NCI-H460 (cell line): Measurements from ENCODE around the gene NTSR2. TPM values are rescaled to one million over a fixed set of nuclear protein-coding genes. Genes with fewer than 3 reads are reported as not detected.

Experiments
- DNase-seq: peaks from one replicate; pipeline ENCODE4 v3.0.0-alpha.2; 2016; ENCODE audit warnings: low read depth; ENCODE audit errors: extremely low read depth
- polyA plus RNA-seq: library from polyadenylated mRNA; depleted of rRNA; stranded (reverse); fragments of >200 nt; gene quantifications from 2 replicates; pipeline ENCODE4 v1.2.3, GENCODE V29; 2014; cell fraction: nucleus; rRNA removed
- total RNA-seq: library from RNA; depleted of rRNA; stranded (reverse); fragments of >200 nt; shearing (Covaris generic); gene quantifications from 2 replicates; pipeline ENCODE4 v1.2.3, GENCODE V29; 2014; rRNA removed

The NTSR2 gene
- total RNA-seq = not detected in 2 replicates
- not detected in 2 replicates for polyA plus RNA-seq

GRCh38 chr2:11669454-11670291, at the start of gene NTSR2:
NTSR2 (minus strand) TSS chr2:11670195; CDS start chr2:11670129, 66 bp downstream.
- DNase-seq = peak; percentile 68

GRCh38 chr2:11719230-11719977, 49.4 kb upstream of the NTSR2 start:
- no peak for DNase-seq

GRCh38 chr2:11718606-11719005, 48.6 kb upstream of the NTSR2 start:
- DNase-seq = no peak

- no peak for DNase-seq
Observed at GRCh38 chr2:11717623-11718022, 47.6 kb upstream of the NTSR2 start.

- no peak for DNase-seq
Observed at GRCh38 chr2:11716689-11717321, 46.8 kb upstream of the NTSR2 start.

GRCh38 chr2:11715987-11716652, 46.1 kb upstream of the NTSR2 start:
- no peak for DNase-seq

- no peak for DNase-seq
Observed at GRCh38 chr2:11713815-11714214, 43.8 kb upstream of the NTSR2 start.

GRCh38 chr2:11712866-11713265, 42.9 kb upstream of the NTSR2 start:
- no peak for DNase-seq

- no peak for DNase-seq
Observed at GRCh38 chr2:11711751-11712150, 41.8 kb upstream of the NTSR2 start.

- DNase-seq = no peak
Observed at GRCh38 chr2:11711354-11711716, 41.3 kb upstream of the NTSR2 start.

- DNase-seq = no peak
Observed at GRCh38 chr2:11710632-11711353, 40.8 kb upstream of the NTSR2 start.

- DNase-seq = no peak
Observed at GRCh38 chr2:11710210-11710609, 40.2 kb upstream of the NTSR2 start.

GRCh38 chr2:11709293-11709692, 39.3 kb upstream of the NTSR2 start:
- DNase-seq = no peak

GRCh38 chr2:11708106-11708505, 38.1 kb upstream of the NTSR2 start:
- no peak for DNase-seq

- no peak for DNase-seq
Observed at GRCh38 chr2:11705711-11706110, 35.7 kb upstream of the NTSR2 start.

- DNase-seq = no peak
Observed at GRCh38 chr2:11705063-11705462, 35.1 kb upstream of the NTSR2 start.

- DNase-seq = no peak
Observed at GRCh38 chr2:11703700-11704099, 33.7 kb upstream of the NTSR2 start.

GRCh38 chr2:11702946-11703345, 33.0 kb upstream of the NTSR2 start:
- DNase-seq = no peak

GRCh38 chr2:11701751-11702301, 31.8 kb upstream of the NTSR2 start:
- DNase-seq = no peak

GRCh38 chr2:11701206-11701605, 31.2 kb upstream of the NTSR2 start:
- DNase-seq = no peak
